BJ (cell line): ENCODE data around the gene KLC1. TPM values are rescaled to one million over a fixed set of nuclear protein-coding genes. Genes with fewer than 3 reads are reported as not detected.

Experiments
- CTCF ChIA-PET: fragments of 350-600 bp; formaldehyde crosslinking; extraction: SDS; loops from one replicate; lab custom pipeline; 2021; ENCODE audit warnings: antibody characterized with exemption, inconsistent platforms; lab: Yijun Ruan, JAX
- POLR2A ChIA-PET: fragments of 300-600 bp; sonication (Branson Sonifier 250); formaldehyde crosslinking; extraction: SDS; loops from one replicate; lab custom pipeline; 2021; ENCODE audit warnings: antibody characterized with exemption; lab: Charles Lee
- DNase-seq: peaks from one replicate; pipeline ENCODE4 v3.0.0-alpha.2; 2011; ENCODE audit warnings: low read depth
- H3K27me3 ChIP-seq: 2 replicates; pipeline ENCODE4 v1.6.0; 2011; ENCODE audit warnings: low read length; ENCODE audit not compliant: control insufficient read depth, insufficient read depth
- H3K36me3 ChIP-seq: 2 replicates; pipeline ENCODE4 v1.5.1; 2011; ENCODE audit warnings: low read length; ENCODE audit not compliant: control insufficient read depth, insufficient read depth
- H3K4me3 ChIP-seq: 2 replicates; pipeline ENCODE4 v1.5.1; 2011; ENCODE audit warnings: low read depth, mild to moderate bottlenecking, control low read depth, low read length
- CTCF ChIP-seq: IDR thresholded peaks from 2 replicates; pipeline ENCODE4 v1.5.1; 2011; ENCODE audit warnings: low read depth, mild to moderate bottlenecking, control low read depth, inconsistent platforms, low read length, moderate library complexity; ENCODE audit not compliant: insufficient read depth
- polyA plus RNA-seq: library from polyadenylated mRNA; depleted of rRNA; stranded (reverse); fragments of >200 nt; gene quantifications from 2 replicates; pipeline ENCODE4 v1.2.3, GENCODE V29; 2011

KLC1 gene
- polyA plus RNA-seq, 1 experiment: 112 TPM

GRCh38 chr14:103740991-103741689 lies 112.1 kb downstream of the KLC1 start:
- POLR2A ChIA-PET: no interaction called here
- no peaks in the 10 kb centered on the region; the same call in 1 of the 2 replicates for H3K36me3 ChIP-seq
- CTCF ChIA-PET: interaction anchor here (1.0 to 1.3 kb wide), 5 partner anchors 9 to 169 kb away, joined by 3 to 4 read pairs (median 3); no protein-coding TSS in a partner anchor
- no peaks in the 10 kb centered on the region for H3K27me3 ChIP-seq
- no peak for TF ChIP-seq CTCF
- H3K4me3 ChIP-seq: no peak overlapping the region
- DNase-seq: no peak

DNA sequence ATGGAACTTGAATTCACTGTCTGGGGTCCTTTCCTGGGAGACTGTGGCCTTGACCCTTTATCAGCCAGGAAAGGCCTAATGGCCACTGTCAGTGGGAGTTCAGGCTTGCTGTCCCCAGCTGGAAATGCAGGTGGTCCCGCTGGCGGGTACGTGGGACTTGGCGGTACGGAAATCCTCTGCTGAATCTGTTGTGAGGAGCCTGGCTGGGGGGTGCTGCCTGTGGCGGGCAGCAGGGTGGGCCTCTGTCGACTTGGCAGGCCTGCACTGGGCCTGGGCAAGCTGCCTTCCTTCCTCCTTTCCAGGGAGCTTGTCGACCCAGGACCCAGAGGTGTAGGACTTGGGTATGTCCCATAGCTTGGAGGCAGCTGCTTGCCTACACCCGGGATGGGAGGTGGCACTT lies 112.9 kb downstream of the KLC1 start:
- Histone ChIP-seq H3K27me3 (no peaks in the 10 kb centered on the region), H3K4me3 (no peak overlapping the region), H3K36me3 (no peaks in the 10 kb centered on the region; the same call in 1 of the 2 replicates)
- TF ChIP-seq CTCF: no peak
- DNase-seq: no peak
- CTCF ChIA-PET: interaction anchor here (1.0 to 1.3 kb wide), 3 partner anchors 10 to 169 kb away, joined by 3 to 4 read pairs (median 3); no protein-coding TSS in a partner anchor
- POLR2A ChIA-PET: no interaction called here

- TF ChIP-seq CTCF: no peak
- ChIA-PET CTCF (no interaction called here), POLR2A (no interaction called here)
- no peak for DNase-seq
- H3K36me3 ChIP-seq: no peaks in the 10 kb centered on the region; the same call in 1 of the 2 replicates
- no peaks in the 10 kb centered on the region for H3K27me3 ChIP-seq
- no peak overlapping the region for H3K4me3 ChIP-seq
Observed at GRCh38 chr14:103742499-103743255, 113.7 kb downstream of the KLC1 start.

DNA sequence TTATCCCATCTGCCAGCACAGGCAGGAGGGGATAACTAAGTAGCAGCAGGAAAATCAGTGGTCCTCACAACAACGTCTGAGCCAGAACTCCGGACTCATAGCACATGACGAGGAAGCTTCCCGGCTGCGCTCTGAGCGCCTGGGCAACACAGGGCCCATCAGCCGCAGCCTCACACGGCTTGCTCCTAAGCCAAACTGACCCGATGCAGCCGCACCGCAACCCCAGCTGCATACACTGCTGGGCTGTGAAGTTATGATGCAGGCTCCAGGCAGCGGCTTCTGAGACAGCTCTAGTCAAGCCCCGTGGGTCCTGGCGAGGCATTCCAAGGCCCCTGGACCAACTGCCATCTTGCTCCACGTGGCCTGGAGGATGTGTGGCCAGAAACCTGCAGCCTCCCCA lies 114.7 kb downstream of the KLC1 start:
- TF ChIP-seq CTCF: no peak
- peaks cover 1% of the 10 kb centered on the region for H3K36me3 ChIP-seq
- no peak overlapping the region for H3K4me3 ChIP-seq
- no peaks in the 10 kb centered on the region for H3K27me3 ChIP-seq
- POLR2A ChIA-PET: no interaction called here
- no peak for DNase-seq
- CTCF ChIA-PET: no interaction called here
